HG03108 (cell line): ENCODE results near the gene PFKM.
"Not testable (repeated sequence)": the region's sequence is repeated elsewhere in the genome, so short reads cannot be mapped to it uniquely, and the experiment has no call there.

ENCODE experiments used
- ATAC-seq: cut with Tn5 transposase; IDR thresholded peaks from one replicate; pipeline ENCODE4 v1.9.1; 2021; ENCODE audit warnings: moderate library complexity; ENCODE audit not compliant: unreplicated experiment

The PFKM gene

GRCh38 chr12:48110691-48111311, 8.4 kb upstream of the PFKM start:
- ATAC-seq, result no peak

GRCh38 chr12:48111312-48111693, 7.9 kb upstream of the PFKM start:
- not testable (repeated sequence) for ATAC-seq

GRCh38 chr12:48115957-48116356, 3.2 kb upstream of the PFKM start:
- ATAC-seq, result no peak

- no peak for ATAC-seq
These were observed 786 bp upstream of the PFKM start for GRCh38 chr12:48118284-48118871.

- ATAC-seq, result no peak
These were observed 651 bp downstream of the PFKM start for GRCh38 chr12:48119834-48120195.

- ATAC-seq, result no peak
These were observed 2.4 kb downstream of the PFKM start for GRCh38 chr12:48121522-48121921.

GRCh38 chr12:48122065-48122834, 3.1 kb downstream of the PFKM start:
- no peak for ATAC-seq

- ATAC-seq, result no peak
These were observed 4.0 kb downstream of the PFKM start for GRCh38 chr12:48123169-48123568.

GRCh38 chr12:48125542-48125941, 6.4 kb downstream of the PFKM start:
- not testable (repeated sequence) for ATAC-seq

GRCh38 chr12:48125985-48126384, 6.8 kb downstream of the PFKM start:
- ATAC-seq, result no peak

- ATAC-seq, result no peak
These were observed 7.9 kb downstream of the PFKM start for GRCh38 chr12:48126953-48127630.

- no peak for ATAC-seq
These were observed 9.6 kb downstream of the PFKM start for GRCh38 chr12:48128800-48129199.

GRCh38 chr12:48129376-48129775, 10.2 kb downstream of the PFKM start:
- no peak for ATAC-seq

GRCh38 chr12:48131517-48131916, 12.4 kb downstream of the PFKM start:
- no peak for ATAC-seq

GRCh38 chr12:48132826-48133225, 13.7 kb downstream of the PFKM start:
- ATAC-seq, result no peak

GRCh38 chr12:48135027-48135426, 15.9 kb downstream of the PFKM start:
- ATAC-seq, result no peak

GRCh38 chr12:48142818-48143674, 23.9 kb downstream of the PFKM start:
- no peak for ATAC-seq

- no peak for ATAC-seq
These were observed 24.7 kb downstream of the PFKM start for GRCh38 chr12:48143898-48144297.

GRCh38 chr12:48145981-48146380, 26.8 kb downstream of the PFKM start:
- no peak for ATAC-seq

GRCh38 chr12:48151103-48151771, 32.1 kb downstream of the PFKM start:
- ATAC-seq, result no peak
